ENCODE results near the gene BAZ2A.
"Not testable (repeated sequence)": the region's sequence is repeated elsewhere in the genome, so short reads cannot be mapped to it uniquely, and the experiment has no call there.

Gene BAZ2A

GRCh38 chr12:56657416-56658379, 27.6 kb upstream of the BAZ2A start:
- Histone ChIP-seq H3K27me3 (ENCODE audit: insufficient read depth, poor library complexity, severe bottlenecking) (no peaks in the 10 kb centered on the region), H3K27ac (replicated peaks) (no peak overlapping the region), H3K4me3 (replicated peaks; ENCODE audit: insufficient read depth, low read length) (no peak overlapping the region)
- TF ChIP-seq POLR2AphosphoS5 (IDR thresholded peaks at IDR 0.05; ENCODE audit: low read depth) (no peak), SPI1 (IDR thresholded peaks at IDR 0.05; ENCODE audit: borderline replicate concordance, low read depth) (no peak), GABPA (IDR thresholded peaks at IDR 0.05; ENCODE audit: low read depth) (no peak), REST (IDR thresholded peaks at IDR 0.05; ENCODE audit: insufficient replicate concordance, low read depth) (no peak), CTCF (IDR thresholded peaks at IDR 0.05; ENCODE audit: insufficient read depth, low read length) (no peak)
- DNase-seq (ENCODE audit: low read depth in 1 of 2, low spot score in 1 of 2): no peak

- DNase-seq (ENCODE audit: low read depth in 1 of 2, low spot score in 1 of 2); H3K4me3 ChIP-seq (replicated peaks; ENCODE audit: insufficient read depth, low read length); H3K27me3 ChIP-seq (ENCODE audit: insufficient read depth, poor library complexity, severe bottlenecking); H3K27ac ChIP-seq (replicated peaks): not testable (repeated sequence)
These were observed 23.7 kb upstream of the BAZ2A start for GRCh38 chr12:56653781-56654180.

GRCh38 chr12:56648023-56648422, 17.9 kb upstream of the BAZ2A start:
- DNase-seq (ENCODE audit: low read depth in 1 of 2, low spot score in 1 of 2); H3K27ac ChIP-seq (replicated peaks); H3K4me3 ChIP-seq (replicated peaks; ENCODE audit: insufficient read depth, low read length); H3K27me3 ChIP-seq (ENCODE audit: insufficient read depth, poor library complexity, severe bottlenecking): not testable (repeated sequence)

GRCh38 chr12:56645717-56646446, 15.8 kb upstream of the BAZ2A start, which contains the start of gene ATP5F1B:
Gene ATP5F1B, minus strand, starts transcription at chr12:56645984. Its CDS starts 21 bp downstream, at chr12:56645963.
- DNase-seq (ENCODE audit: low read depth in 1 of 2, low spot score in 1 of 2): peak; percentile 99
- Histone ChIP-seq H3K27me3 (ENCODE audit: insufficient read depth, poor library complexity, severe bottlenecking) (no peaks in the 10 kb centered on the region), H3K27ac (replicated peaks) (peak within 1 kb of the TSS; percentile 96), H3K4me3 (replicated peaks; ENCODE audit: insufficient read depth, low read length) (peak within 1 kb of the TSS; percentile 67)
- TF ChIP-seq POLR2AphosphoS5 (IDR thresholded peaks at IDR 0.05; ENCODE audit: low read depth): peak; percentile 98
- peak; percentile 73; the same call in 1 of the 2 replicates for TF ChIP-seq SPI1 (IDR thresholded peaks at IDR 0.05; ENCODE audit: borderline replicate concordance, low read depth)
- TF ChIP-seq GABPA (IDR thresholded peaks at IDR 0.05; ENCODE audit: low read depth): peak; percentile 84
- no peak for TF ChIP-seq CTCF (IDR thresholded peaks at IDR 0.05; ENCODE audit: insufficient read depth, low read length)
- TF ChIP-seq REST (IDR thresholded peaks at IDR 0.05; ENCODE audit: insufficient replicate concordance, low read depth): peak; percentile 50

Data from HL-60 (cell line).